Spleen (tissue), 7 donors: ENCODE results near the gene CHAF1B.

Experiments used
- POLR2AphosphoS5 ChIP-seq, 3 donors: sonication (generic); formaldehyde crosslinking; IDR thresholded peaks; one replicate each; pipeline ENCODE4 v1.5.1; 2017; ENCODE audit warnings: antibody characterized with exemption in 3 of 3
- TF ChIP-seq, protein P1 (sequence below), 11 experiments: fragments of 200-600 bp in 7 of 11; fragments of 450-650 bp in 4 of 11; sonication (generic) in 4 of 11; IDR thresholded peaks in 8 of 11; conservative IDR thresholded peaks in 3 of 11; 1 replicate in 7 of 11; 2 replicates in 4 of 11; pipeline versions ENCODE4 v1.4.0 to v1.8.0; 2016 to 2021; ENCODE audit warnings: antibody characterized with exemption in 11 of 11, inconsistent platforms in 4 of 11, mild to moderate bottlenecking in 1 of 11
- donor health status: DM: no; HTN: no; CAD: no; lungs with moderate emphysema.
- donor health status: DM: no; HTN: no; CAD: no.
- donor health status: DM: no; HTN: no; CAD: no.

DNA sequence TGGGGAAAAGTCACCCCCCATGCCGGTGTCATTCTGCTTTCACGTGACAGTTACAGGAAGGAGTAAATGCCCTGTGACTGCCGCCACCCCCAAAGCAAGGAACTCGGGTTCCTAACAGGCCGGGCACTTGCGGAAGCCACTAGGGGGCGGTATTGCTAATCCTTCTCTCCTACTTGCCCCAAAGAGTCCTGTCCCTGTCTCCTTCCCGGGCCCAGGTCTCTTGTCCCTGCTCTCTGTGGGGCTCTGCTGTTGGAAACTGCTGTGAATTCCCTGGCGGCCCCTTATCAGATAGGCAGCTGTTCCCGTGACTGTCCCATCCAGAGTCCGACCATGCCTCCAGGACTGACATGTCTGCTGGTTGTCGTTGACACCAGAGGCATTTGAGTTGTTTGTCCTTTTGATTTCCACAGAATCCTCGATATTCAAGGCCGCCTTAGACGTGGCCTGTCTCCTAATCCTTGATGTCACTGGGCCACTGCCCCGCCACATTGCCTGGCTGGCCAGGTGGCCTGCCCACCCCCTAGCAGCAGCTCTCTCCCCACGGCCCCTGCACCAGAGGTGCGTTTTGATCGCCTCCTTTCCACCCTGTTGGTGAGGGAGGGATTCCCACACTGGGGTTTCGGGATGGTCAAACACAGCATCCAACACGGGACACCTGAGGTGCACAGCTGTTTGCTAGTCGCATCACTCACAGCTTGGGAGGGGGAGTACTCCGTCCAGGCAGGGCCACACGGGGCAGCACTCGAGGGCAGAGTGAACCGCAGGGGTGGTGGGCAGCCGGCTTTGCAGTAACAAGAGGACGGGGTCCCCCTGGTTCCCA lies 37.3 kb downstream of the CHAF1B start:
- TF ChIP-seq, protein P1, sequence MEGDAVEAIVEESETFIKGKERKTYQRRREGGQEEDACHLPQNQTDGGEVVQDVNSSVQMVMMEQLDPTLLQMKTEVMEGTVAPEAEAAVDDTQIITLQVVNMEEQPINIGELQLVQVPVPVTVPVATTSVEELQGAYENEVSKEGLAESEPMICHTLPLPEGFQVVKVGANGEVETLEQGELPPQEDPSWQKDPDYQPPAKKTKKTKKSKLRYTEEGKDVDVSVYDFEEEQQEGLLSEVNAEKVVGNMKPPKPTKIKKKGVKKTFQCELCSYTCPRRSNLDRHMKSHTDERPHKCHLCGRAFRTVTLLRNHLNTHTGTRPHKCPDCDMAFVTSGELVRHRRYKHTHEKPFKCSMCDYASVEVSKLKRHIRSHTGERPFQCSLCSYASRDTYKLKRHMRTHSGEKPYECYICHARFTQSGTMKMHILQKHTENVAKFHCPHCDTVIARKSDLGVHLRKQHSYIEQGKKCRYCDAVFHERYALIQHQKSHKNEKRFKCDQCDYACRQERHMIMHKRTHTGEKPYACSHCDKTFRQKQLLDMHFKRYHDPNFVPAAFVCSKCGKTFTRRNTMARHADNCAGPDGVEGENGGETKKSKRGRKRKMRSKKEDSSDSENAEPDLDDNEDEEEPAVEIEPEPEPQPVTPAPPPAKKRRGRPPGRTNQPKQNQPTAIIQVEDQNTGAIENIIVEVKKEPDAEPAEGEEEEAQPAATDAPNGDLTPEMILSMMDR (IDR thresholded peaks at IDR 0.05 in 8 of 11, conservative IDR thresholded peaks at IDR 0.05 in 3 of 11): peak in 8 of 11 experiments; percentile 25 to 66 (median 49)
- no peak for TF ChIP-seq POLR2AphosphoS5 (IDR thresholded peaks at IDR 0.05)
